DMS53 treated with DMSO at 0.1 percent for 48 hours (cell line): ENCODE results near the gene KRT15.

Source experiments
- DNase-seq: peaks from one replicate; lab custom pipeline; 2025; ENCODE audit not compliant: unreplicated experiment; lab: John Stamatoyannopoulos, UW

The KRT15 gene

GRCh38 chr17:41527063-41528023 lies 8.7 kb upstream of the KRT15 start:
- no peak for DNase-seq

DNA sequence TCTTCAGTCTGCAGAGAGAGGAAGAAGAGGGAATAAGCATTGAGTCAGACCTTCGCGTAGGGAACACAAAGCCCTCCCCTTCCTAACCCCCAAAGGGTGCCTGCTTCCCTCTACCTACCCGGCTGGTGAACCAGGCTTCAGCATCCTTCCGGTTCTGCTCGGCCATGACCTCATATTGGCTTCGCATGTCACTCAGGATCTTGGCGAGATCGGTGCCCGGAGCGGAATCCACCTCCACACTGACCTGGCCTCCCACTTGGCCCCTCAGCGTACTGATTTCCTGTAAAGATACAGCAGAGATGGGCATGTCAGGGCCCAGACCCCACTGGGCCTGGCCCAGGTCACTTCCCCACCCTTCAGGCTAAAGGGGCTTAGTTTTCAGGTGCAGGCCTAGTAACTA lies 5.6 kb upstream of the KRT15 start:
- no peak for DNase-seq

DNA sequence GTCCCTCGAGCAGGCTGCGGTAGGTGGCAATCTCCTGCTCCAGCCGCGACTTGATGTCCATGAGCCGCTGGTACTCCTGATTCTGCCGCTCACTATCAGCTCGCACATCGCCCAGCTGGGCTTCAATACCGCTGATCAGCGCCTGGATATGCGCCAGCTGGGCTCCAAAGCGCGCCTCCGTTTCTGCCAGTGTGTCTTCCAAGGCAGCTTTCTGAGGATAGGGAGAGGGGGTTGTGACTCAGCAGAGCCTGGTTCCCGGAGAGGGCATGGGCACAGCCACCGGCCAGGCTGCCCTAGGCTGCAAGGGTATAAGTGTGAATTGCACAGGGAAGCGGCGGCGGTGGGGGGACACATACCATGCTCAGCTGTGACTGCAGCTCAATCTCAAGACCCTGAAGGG lies 5.1 kb upstream of the KRT15 start:
- DNase-seq, result no peak

- no peak for DNase-seq
Observed at GRCh38 chr17:41523225-41523593, 4.5 kb upstream of the KRT15 start.

DNA sequence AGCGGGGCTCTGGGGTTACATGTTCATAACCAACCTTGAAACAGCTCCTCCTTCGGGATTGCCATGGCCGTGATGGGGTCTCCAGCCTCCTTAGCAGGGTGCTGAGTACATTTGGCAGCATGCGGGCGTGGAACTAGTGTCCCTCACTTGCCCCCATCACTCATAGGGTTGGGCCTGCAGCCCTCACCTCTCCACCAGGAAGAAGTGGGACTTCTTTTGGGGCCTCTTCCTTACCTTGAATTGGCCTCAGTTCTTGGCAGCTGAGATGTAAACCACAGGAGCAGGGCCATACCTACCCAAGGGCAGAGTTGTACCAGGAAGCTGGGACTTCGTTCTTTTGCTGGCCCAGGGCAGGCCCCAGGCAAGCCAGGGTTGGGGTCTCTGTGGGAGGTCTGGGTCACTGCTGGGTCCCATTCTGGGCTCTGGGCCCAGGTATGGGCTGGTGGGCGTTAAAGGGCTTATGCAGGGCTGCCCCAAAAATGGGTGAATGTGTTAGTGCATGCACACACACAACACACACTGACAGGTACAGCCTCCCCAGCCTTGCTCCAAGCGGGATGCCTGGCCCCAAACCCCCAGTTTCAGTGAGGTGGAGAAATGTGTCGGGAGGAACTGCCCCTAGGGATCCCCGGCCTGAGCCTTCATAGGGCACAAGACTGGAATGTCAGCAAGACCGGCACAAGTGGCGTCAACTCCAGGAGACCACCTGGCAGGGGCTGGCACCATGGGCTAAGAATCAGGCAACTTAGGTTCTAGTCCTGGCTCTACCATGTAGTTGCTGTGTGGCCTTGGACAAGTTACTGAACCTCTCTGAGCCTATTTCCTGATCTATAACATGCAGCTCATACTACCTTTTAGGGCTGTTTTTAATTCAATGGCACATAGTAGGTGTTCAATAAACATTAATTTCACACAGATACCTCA lies 3.9 kb upstream of the KRT15 start:
- DNase-seq, result no peak

- peak; percentile 80 for DNase-seq
Observed at GRCh38 chr17:41521574-41522261, 3.0 kb upstream of the KRT15 start.

DNA sequence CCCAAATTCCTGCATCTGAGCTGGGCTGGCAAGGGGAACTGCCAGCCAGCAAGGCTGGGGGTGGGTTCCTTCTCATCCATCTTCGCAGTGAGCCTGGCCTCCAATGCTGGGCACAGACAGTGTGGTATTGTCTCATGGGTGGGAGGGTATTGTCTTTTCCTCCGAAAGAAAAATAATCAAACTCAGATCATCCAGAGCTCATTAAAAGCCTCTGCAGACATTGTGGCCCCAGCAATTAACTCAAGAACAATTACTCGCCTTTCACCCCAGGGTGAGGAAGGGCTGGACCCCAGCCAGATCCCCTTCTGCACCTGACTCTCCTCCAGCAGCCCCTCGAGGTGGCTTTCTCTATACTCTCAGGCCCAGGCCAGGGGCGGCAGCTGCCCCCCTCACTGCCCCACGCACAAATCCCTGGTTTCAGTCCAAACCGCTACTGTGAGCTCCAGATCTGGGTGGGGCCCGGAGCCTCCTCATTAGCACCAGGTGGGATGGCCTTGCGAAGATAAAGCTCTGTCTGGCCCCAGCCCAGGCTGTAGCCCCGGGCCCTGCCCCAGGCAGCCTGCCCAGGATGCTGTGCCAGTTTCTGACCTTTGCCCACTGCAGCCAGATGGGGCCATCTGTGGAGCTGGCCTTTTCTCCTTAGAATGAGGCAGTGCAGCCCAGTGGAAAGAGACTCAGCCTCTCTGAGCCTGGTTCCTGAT lies 2.3 kb upstream of the KRT15 start:
- no peak for DNase-seq

- DNase-seq, result no peak
Observed at GRCh38 chr17:41519501-41520224, 973 bp upstream of the KRT15 start.

GRCh38 chr17:41518031-41518430 lies 659 bp downstream of the KRT15 start:
- no peak for DNase-seq

DNA sequence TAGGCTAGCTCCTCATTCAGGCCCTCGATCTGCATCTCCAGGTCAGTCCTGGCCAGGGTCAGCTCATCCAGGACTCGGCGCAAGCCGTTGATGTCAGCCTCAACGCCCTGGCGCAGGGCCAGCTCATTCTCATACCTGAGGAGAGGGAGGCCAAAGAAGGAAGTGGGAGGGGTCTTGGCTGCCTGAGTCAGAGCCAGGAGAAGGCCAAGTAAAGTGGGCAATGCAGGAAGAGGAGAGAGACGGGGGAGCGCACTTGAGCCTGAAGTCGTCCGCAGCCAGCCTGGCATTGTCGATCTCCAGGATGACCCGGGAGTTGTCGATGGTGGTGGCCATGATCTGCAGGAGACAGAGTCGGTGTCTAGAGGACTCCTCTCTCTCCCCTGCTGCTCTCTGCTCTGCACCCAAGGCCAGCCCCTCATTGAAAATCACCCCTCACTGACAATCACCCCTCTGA lies 1.8 kb downstream of the KRT15 start:
- DNase-seq, result no peak

DNA sequence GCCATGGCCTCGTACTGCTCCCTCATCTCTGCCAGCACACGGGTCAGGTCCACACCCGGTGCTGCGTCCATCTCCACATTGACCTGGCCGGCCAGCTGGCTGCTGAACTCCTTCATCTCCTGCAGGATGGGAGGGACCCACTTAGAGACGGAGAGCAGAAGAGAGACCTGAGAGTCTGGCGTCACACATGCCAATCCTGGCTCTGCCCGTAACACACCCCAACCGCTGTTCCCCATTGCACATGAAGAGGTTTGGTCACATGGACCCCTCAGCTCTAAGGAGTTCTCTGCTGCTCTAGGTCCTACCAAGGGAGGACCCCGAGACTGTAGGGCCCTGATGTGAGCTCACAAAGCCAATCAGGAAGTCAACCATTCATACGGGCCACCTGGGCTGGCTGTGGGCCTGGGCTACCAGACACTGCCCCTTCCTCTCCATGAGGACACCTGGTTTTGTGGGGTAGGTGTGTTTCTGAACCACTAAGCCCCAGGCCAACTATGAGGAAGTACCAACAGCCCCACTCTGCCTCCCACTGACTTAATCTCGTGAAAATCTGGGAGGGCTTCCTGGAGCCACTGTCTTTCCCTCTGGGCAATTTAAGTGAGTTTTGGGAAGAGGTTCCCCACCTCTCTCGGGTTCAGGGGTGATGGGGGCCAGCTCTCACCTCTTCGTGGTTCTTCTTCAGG lies 2.4 kb downstream of the KRT15 start:
- DNase-seq, result no peak

GRCh38 chr17:41513168-41513547 lies 5.5 kb downstream of the KRT15 start:
- no peak for DNase-seq

GRCh38 chr17:41512546-41513167 lies 6.0 kb downstream of the KRT15 start:
- no peak for DNase-seq

- no peak for DNase-seq
Observed at GRCh38 chr17:41511716-41512115, 7.0 kb downstream of the KRT15 start.

GRCh38 chr17:41511116-41511515 lies 7.6 kb downstream of the KRT15 start:
- peak; percentile 29 for DNase-seq

DNA sequence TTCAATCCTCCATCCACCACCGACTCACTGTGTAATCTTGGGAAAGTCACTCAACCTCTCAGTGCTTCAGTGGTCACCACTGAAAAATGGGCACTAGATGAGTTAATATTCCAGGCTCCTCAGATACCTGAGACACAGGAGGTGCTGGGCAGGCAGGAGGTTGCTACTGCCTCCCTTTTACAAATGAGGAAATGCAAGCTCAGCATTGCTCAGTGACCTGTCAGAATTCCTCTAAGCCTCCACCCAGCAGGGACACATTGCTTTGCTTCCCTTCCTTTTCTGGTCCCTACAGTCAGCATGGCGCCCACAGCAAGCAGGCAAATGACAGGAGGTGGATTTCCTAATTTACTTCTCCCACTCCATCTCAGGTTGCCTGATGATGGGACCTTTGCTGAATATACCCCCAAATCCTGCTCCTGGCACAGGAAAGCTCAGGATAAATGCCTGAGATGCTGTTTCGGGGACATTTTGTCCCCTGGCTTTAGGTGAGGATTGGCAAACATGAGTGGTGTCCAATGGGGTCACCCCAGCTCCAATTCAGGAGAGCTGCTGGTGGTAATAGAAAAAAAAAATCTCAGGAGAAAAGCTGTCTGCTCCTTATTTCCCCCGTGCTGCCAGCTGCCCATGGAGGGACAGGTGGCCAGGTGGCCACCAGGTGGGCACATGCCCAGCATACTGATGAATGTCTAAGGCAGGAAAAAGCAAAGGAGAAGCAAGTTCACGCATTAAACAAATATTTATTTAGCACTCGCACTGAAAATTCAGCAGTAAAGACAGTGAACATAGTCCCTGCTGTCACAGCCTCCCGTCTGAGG lies 8.2 kb downstream of the KRT15 start:
- peak; percentile 30 for DNase-seq

- no peak for DNase-seq
Observed at GRCh38 chr17:41507315-41507880, 11.3 kb downstream of the KRT15 start.
